IMR-90 (cell line): ENCODE results near the gene MROH8. TPM values are rescaled to one million over a fixed set of nuclear protein-coding genes. Genes with fewer than 3 reads are reported as not detected.
A peak's percentile ranks its signal among the peaks of the same experiment; 100 is the strongest.

Experiments
- ATAC-seq: fragments of 200-7000 bp; cut with Tn5 transposase; 2 replicates; pipeline ENCODE4 v1.9.1; 2020; ENCODE audit warnings: low read depth, mild to moderate bottlenecking, moderate library complexity
- BruUV-seq: library from RNA; stranded (reverse); fragments of 400-500 nt; replicated peaks from 2 replicates; lab custom pipeline; 2021; lab: Mats Ljungman, UMichigan
- CTCF ChIA-PET: fragments of 300-600 bp; formaldehyde crosslinking; extraction: SDS; loops from one replicate; lab custom pipeline; 2021; ENCODE audit warnings: antibody characterized with exemption; lab: Yijun Ruan, JAX
- POLR2A ChIA-PET: fragments of 300-600 bp; sonication (Branson Sonifier 250); formaldehyde crosslinking; loops from one replicate; lab custom pipeline; 2022; ENCODE audit warnings: antibody characterized with exemption; ENCODE audit not compliant: unreplicated experiment; lab: Charles Lee
- DNase-seq: peaks from one replicate; pipeline ENCODE4 v3.0.0; 2013
- H2AFZ ChIP-seq: replicated peaks from 2 replicates; pipeline ENCODE3; 2013; ENCODE audit warnings: low read length, mild to moderate bottlenecking; ENCODE audit not compliant: poor library complexity
- H2AK5ac ChIP-seq: 2 replicates; pipeline ENCODE4 v1.6.1; 2013; ENCODE audit warnings: low read depth, low read length, inconsistent platforms
- H2AK9ac ChIP-seq: replicated peaks from 2 replicates; pipeline ENCODE3; 2013; ENCODE audit warnings: mild to moderate bottlenecking, low read depth, low read length, moderate library complexity; ENCODE audit not compliant: poor library complexity
- H2BK120ac ChIP-seq: 2 replicates; pipeline ENCODE4 v1.6.1; 2013; ENCODE audit warnings: low read depth, low read length, inconsistent platforms
- H2BK15ac ChIP-seq: 3 replicates; pipeline ENCODE4 v1.6.1; 2013; ENCODE audit warnings: low read depth, low read length, inconsistent platforms
- H2BK20ac ChIP-seq: 2 replicates; pipeline ENCODE4 v1.6.1; 2013; ENCODE audit warnings: low read depth, mild to moderate bottlenecking, inconsistent platforms, low read length, moderate library complexity
- H2BK5ac ChIP-seq: 2 replicates; pipeline ENCODE4 v1.6.1; 2013; ENCODE audit warnings: mild to moderate bottlenecking, low read depth, low read length, inconsistent platforms; ENCODE audit not compliant: poor library complexity, severe bottlenecking
- H3K14ac ChIP-seq: replicated peaks from 2 replicates; pipeline ENCODE4 v1.6.1; 2013; ENCODE audit warnings: low read depth, low read length, inconsistent platforms
- H3K18ac ChIP-seq: 2 replicates; pipeline ENCODE4 v1.6.1; 2013; ENCODE audit warnings: low read depth, low read length, control low read depth
- H3K23ac ChIP-seq: 2 replicates; pipeline ENCODE4 v1.6.1; 2013; ENCODE audit warnings: low read depth, low read length, inconsistent platforms
- H3K27ac ChIP-seq: 2 replicates; pipeline ENCODE4 v1.5.1; 2013; ENCODE audit warnings: mild to moderate bottlenecking, control low read depth, low read length; ENCODE audit not compliant: insufficient read depth
- H3K27me3 ChIP-seq: 2 replicates; pipeline ENCODE4 v1.6.1; 2013; ENCODE audit warnings: low read length; ENCODE audit not compliant: control insufficient read depth, insufficient read depth
- H3K36me3 ChIP-seq: 2 replicates; pipeline ENCODE4 v1.6.1; 2013; ENCODE audit warnings: low read length, mixed read lengths; ENCODE audit not compliant: control insufficient read depth, insufficient read depth
- H3K4ac ChIP-seq: 2 replicates; pipeline ENCODE4 v1.6.1; 2013; ENCODE audit warnings: low read depth, low read length, inconsistent platforms
- H3K4me1 ChIP-seq: 2 replicates; pipeline ENCODE4 v1.6.1; 2013; ENCODE audit warnings: low read length, mixed read lengths; ENCODE audit not compliant: control insufficient read depth, insufficient read depth
- H3K4me2 ChIP-seq: 2 replicates; pipeline ENCODE4 v1.6.1; 2013; ENCODE audit warnings: low read depth, mild to moderate bottlenecking, control low read depth, low read length, moderate library complexity
- H3K4me3 ChIP-seq: 2 replicates; pipeline ENCODE4 v1.5.1; 2013; ENCODE audit warnings: low read depth, mild to moderate bottlenecking, control low read depth, low read length, moderate library complexity; ENCODE audit not compliant: insufficient read depth
- H3K56ac ChIP-seq: 2 replicates; pipeline ENCODE4 v1.6.1; 2013; ENCODE audit warnings: low read length, inconsistent platforms; ENCODE audit not compliant: insufficient read depth; ENCODE audit errors: extremely low read depth
- H3K79me1 ChIP-seq, 2 experiments: 2 replicates each; pipeline ENCODE4 v1.6.1; 2013; ENCODE audit warnings: low read length in 2 of 2, inconsistent platforms in 1 of 2, low read depth in 1 of 2
- H3K9ac ChIP-seq: 2 replicates; pipeline ENCODE4 v1.6.1; 2013; ENCODE audit warnings: low read depth, low read length, control low read depth
- H3K9me1 ChIP-seq: 2 replicates; pipeline ENCODE4 v1.6.1; 2013; ENCODE audit warnings: low read length, inconsistent platforms; ENCODE audit not compliant: insufficient read depth
- H3K9me3 ChIP-seq: 2 replicates; pipeline ENCODE4 v1.6.1; 2013; ENCODE audit warnings: low read length; ENCODE audit not compliant: control insufficient read depth, insufficient read depth
- H4K20me1 ChIP-seq: 2 replicates; pipeline ENCODE4 v1.6.1; 2013; ENCODE audit warnings: low read length, inconsistent platforms; ENCODE audit not compliant: insufficient read depth
- H4K5ac ChIP-seq: 2 replicates; pipeline ENCODE4 v1.6.1; 2013; ENCODE audit warnings: mild to moderate bottlenecking, low read depth, low read length, control low read depth
- H4K8ac ChIP-seq, 2 experiments: 2 replicates each; pipeline ENCODE4 v1.6.1; 2013; ENCODE audit warnings: low read depth in 2 of 2, low read length in 2 of 2, control low read depth in 1 of 2, inconsistent platforms in 1 of 2
- H4K91ac ChIP-seq: 2 replicates; pipeline ENCODE4 v1.6.1; 2013; ENCODE audit warnings: low read depth, low read length, inconsistent platforms; ENCODE audit not compliant: insufficient read depth
- CTCF ChIP-seq: conservative IDR thresholded peaks from 2 replicates; pipeline ENCODE4 v1.5.1; 2012; ENCODE audit warnings: mild to moderate bottlenecking, low read depth, low read length, improper control_type of control experiment
- MAZ ChIP-seq: IDR thresholded peaks from 2 replicates; pipeline ENCODE4 v1.6.1; 2012; ENCODE audit warnings: low read depth, mild to moderate bottlenecking, low read length, improper control_type of control experiment, moderate library complexity, borderline replicate concordance
- NFE2L2 ChIP-seq: fragments of 150-350 bp; IDR thresholded peaks from 2 replicates; pipeline ENCODE4 v1.6.1; 2016; ENCODE audit warnings: low read depth, mild to moderate bottlenecking, low read length
- RAD21 ChIP-seq: IDR thresholded peaks from 2 replicates; pipeline ENCODE4 v1.6.1; 2012; ENCODE audit warnings: low read length, improper control_type of control experiment
- RCOR1 ChIP-seq: IDR thresholded peaks from 2 replicates; pipeline ENCODE4 v1.6.1; 2012; ENCODE audit warnings: mild to moderate bottlenecking, low read length, improper control_type of control experiment; ENCODE audit not compliant: insufficient replicate concordance
- WGBS, 2 experiments: methylation state at CpG; one replicate each; pipeline versions ENCODE4 v1.1.5 to v1.1.7; 2013; ENCODE audit warnings: missing lambda C conversion rate in 2 of 2; ENCODE audit not compliant: insufficient read length in 1 of 2; ENCODE audit errors: extremely low coverage in 2 of 2; 5-methylcytosine and 5-hydroxymethylcytosine counted together
- dilution Hi-C: fragments of 300-500 bp; cut with HindIII; formaldehyde crosslinking; loops from one replicate; pipeline ENCODE4 v1.14.3; 2018; ENCODE audit warnings: low sequenced_read_pairs; ENCODE audit not compliant: unreplicated experiment
- in situ Hi-C: fragments of 300-500 bp; cut with MboI; formaldehyde crosslinking; loops from 3 replicates; pipeline ENCODE4 v1.14.3; 2019; ENCODE audit warnings: low sequenced_read_pairs, inconsistent platforms, mixed read lengths
- intact Hi-C: fragments of 100-400 bp; cut with micrococcal nuclease; formaldehyde crosslinking; loops from 2 replicates; pipeline ENCODE4 v1.10.0; 2022
- polyA plus RNA-seq, 3 experiments: library from polyadenylated mRNA; depleted of rRNA; stranded (reverse); fragments of >200 nt; gene quantifications; 2 replicates each; pipeline ENCODE4 v1.2.3, GENCODE V29; 2012; ENCODE audit warnings: low replicate concordance in 1 of 3
- total RNA-seq: library from RNA; depleted of rRNA; stranded (reverse); fragments of >200 nt; gene quantifications from 2 replicates; pipeline ENCODE4 v1.2.3, GENCODE V29; 2012

Gene MROH8
- total and polyA plus RNA-seq, 2 of the 4 experiments (the other 2 are of a cell fraction): 1.3 to 1.8 TPM

GRCh38 chr20:37095599-37096414, 83.5 kb downstream of the MROH8 start, which contains the start of gene RBL1:
Gene RBL1, minus strand, starts transcription at chr20:37095997. Its CDS starts 69 bp downstream, at chr20:37095928.
- POLR2A ChIA-PET: no interaction called here
- intact Hi-C loops (no loop called here), dilution Hi-C loops (no loop called here), in situ Hi-C loops (no loop called here)
- H2BK120ac ChIP-seq: peak within 1 kb of the TSS; percentile 83; the same call in 1 of the 2 replicates
- peak within 1 kb of the TSS; percentile 98 for H3K4me2 ChIP-seq
- H2BK5ac ChIP-seq: peak within 1 kb of the TSS; percentile 75
- H4K91ac ChIP-seq: peak within 1 kb of the TSS; percentile 87
- 0% methylated on average over 13 of the region's 58 CpGs; no CpG with 5 or more reads in 1 of the 2 experiments for WGBS, 2 experiments
- H3K9me1 ChIP-seq: peaks cover 11% of the 10 kb centered on the region
- H4K5ac ChIP-seq: peak within 1 kb of the TSS; percentile 95
- H3K4me3 ChIP-seq: peak within 1 kb of the TSS; percentile 89
- H2AFZ ChIP-seq: peak within 1 kb of the TSS; percentile 100
- no peaks in the 10 kb centered on the region for H3K9me3 ChIP-seq
- H3K14ac ChIP-seq: peak within 1 kb of the TSS; percentile 85
- H3K27ac ChIP-seq: peak within 1 kb of the TSS; percentile 86
- H2AK5ac ChIP-seq: peak within 1 kb of the TSS; percentile 9
- peak within 1 kb of the TSS; percentile 81 for H3K56ac ChIP-seq
- ATAC-seq (peak; percentile 95), DNase-seq (peak; percentile 77)
- no peaks in the 10 kb centered on the region for H3K27me3 ChIP-seq
- no peaks in the 10 kb centered on the region for H4K20me1 ChIP-seq
- peak within 1 kb of the TSS; percentile 83 for H2AK9ac ChIP-seq
- peaks cover 6% of the 10 kb centered on the region for H3K4me1 ChIP-seq
- no peak within 1 kb of the TSS for H2BK15ac ChIP-seq
- peak within 1 kb of the TSS; percentile 70; the same call in 1 of the 2 replicates for H3K18ac ChIP-seq
- TF ChIP-seq CTCF (peak; percentile 23), MAZ (peak; percentile 67; the same call in 1 of the 2 replicates), RCOR1 (peak; percentile 53), NFE2L2 (no peak), RAD21 (no peak)
- CTCF ChIA-PET: interaction anchor here (0.6 to 1.1 kb wide), 2 partner anchors 12 to 14 kb away, joined by 4 to 6 read pairs; no protein-coding TSS in a partner anchor
- H3K4ac ChIP-seq: peak within 1 kb of the TSS; percentile 80
- H3K79me1 ChIP-seq: peaks cover 20 to 34% of the 10 kb centered on the region in 2 experiments
- H3K36me3 ChIP-seq: no peaks in the 10 kb centered on the region
- peak within 1 kb of the TSS; percentile 17 for H3K23ac ChIP-seq
- no TSS peak for BruUV-seq
- H4K8ac ChIP-seq: peak within 1 kb of the TSS; percentile 89 to 96
- H3K9ac ChIP-seq: peak within 1 kb of the TSS; percentile 81
- H2BK20ac ChIP-seq: peak within 1 kb of the TSS; percentile 12; the same call in 1 of the 2 replicates
